ENCODE results near the gene CENPX.
A peak's percentile ranks its signal among the peaks of the same experiment; 100 is the strongest.

CENPX gene

GRCh38 chr17:81992306-81993102 is 30.2 kb downstream of the CENPX start:
- peak overlapping the region; percentile 10; the same call in 1 of the 2 replicates for H3K27ac ChIP-seq
- peak; percentile 11 for DNase-seq
- peaks cover 62% of the 10 kb centered on the region for H3K36me3 ChIP-seq
- H3K9me3 ChIP-seq (ENCODE audit: severe bottlenecking), result no peaks in the 10 kb centered on the region
- no peaks in the 10 kb centered on the region for H3K27me3 ChIP-seq (ENCODE audit: insufficient read depth, low read depth, severe bottlenecking)
- no peak overlapping the region for H3K4me3 ChIP-seq (ENCODE audit: low read depth, low read length)
- TF ChIP-seq CTCF (IDR thresholded peaks at IDR 0.05; ENCODE audit: low read depth, low read length), result no peak

DNA sequence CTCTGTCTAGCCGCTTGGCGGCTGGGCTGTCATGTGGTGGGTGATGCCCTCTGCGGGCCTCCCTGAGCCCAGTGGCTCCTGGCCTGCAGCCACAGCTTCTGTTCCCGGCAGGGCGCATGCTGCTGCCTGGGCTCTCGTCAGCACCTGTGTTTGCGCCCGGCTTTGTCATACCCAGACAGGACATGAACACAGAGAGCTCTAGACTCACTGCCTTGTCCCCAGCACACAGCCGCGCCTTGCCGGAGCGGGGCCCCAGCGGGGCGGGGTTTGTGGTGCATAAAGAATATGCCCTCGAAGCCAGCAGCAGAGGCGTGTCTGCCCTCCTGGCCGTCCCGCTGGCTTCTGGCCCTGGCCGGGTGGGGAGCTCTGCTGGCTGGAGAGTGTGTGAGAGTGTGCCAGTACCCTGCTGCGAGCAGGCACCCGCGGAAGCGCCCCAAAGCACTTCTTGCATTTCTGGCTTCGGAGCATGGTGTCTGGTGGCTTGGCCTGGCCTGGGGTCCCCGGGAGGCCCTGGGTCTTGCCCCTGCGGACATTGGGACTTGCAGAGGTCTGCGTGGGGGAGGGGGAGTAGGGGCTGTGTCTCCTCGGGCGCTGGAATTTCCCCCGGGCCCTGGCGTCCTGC is 30.9 kb downstream of the CENPX start:
- no peaks in the 10 kb centered on the region for H3K9me3 ChIP-seq (ENCODE audit: severe bottlenecking)
- no peak overlapping the region for H3K27ac ChIP-seq
- peaks cover 63% of the 10 kb centered on the region for H3K36me3 ChIP-seq
- H3K27me3 ChIP-seq (ENCODE audit: insufficient read depth, low read depth, severe bottlenecking), result no peaks in the 10 kb centered on the region
- H3K4me3 ChIP-seq (ENCODE audit: low read depth, low read length), result no peak overlapping the region
- no peak for TF ChIP-seq CTCF (IDR thresholded peaks at IDR 0.05; ENCODE audit: low read depth, low read length)
- DNase-seq, result peak; percentile 10

GRCh38 chr17:81990836-81991683 is 31.6 kb downstream of the CENPX start:
- Histone ChIP-seq H3K4me3 (ENCODE audit: low read depth, low read length) (no peak overlapping the region), H3K27ac (no peak overlapping the region), H3K27me3 (ENCODE audit: insufficient read depth, low read depth, severe bottlenecking) (no peaks in the 10 kb centered on the region), H3K36me3 (peaks cover 64% of the 10 kb centered on the region), H3K9me3 (ENCODE audit: severe bottlenecking) (no peaks in the 10 kb centered on the region)
- TF ChIP-seq CTCF (IDR thresholded peaks at IDR 0.05; ENCODE audit: low read depth, low read length), result no peak
- peak; percentile 5 for DNase-seq

GRCh38 chr17:81987161-81987770 is 35.4 kb downstream of the CENPX start:
- Histone ChIP-seq H3K36me3 (peaks cover 67% of the 10 kb centered on the region), H3K4me3 (ENCODE audit: low read depth, low read length) (no peak overlapping the region), H3K27me3 (ENCODE audit: insufficient read depth, low read depth, severe bottlenecking) (no peaks in the 10 kb centered on the region), H3K27ac (no peak overlapping the region), H3K9me3 (ENCODE audit: severe bottlenecking) (no peaks in the 10 kb centered on the region)
- peak; percentile 10 for DNase-seq
- no peak for TF ChIP-seq CTCF (IDR thresholded peaks at IDR 0.05; ENCODE audit: low read depth, low read length)

DNA sequence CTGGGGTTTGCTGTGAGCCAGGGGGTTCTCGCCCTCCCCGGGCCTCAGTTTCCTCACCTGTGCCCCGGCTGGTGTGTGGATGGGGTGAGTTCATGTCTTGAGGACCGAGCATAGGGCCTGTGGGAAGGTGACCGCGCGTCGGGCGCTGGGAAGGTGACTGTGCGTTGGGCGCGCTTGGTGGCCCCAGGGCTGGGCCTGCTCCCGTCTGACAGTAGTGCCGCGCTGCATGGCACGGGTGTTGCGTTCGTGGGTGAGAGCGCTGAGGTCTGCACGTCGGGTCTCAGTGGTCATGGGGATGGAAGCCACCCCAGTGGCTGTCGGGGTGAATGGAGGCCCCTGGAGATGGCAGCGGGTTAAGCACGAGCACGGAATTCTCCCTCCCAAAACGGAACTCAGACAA is 36.1 kb downstream of the CENPX start:
- Histone ChIP-seq H3K36me3 (peaks cover 72% of the 10 kb centered on the region), H3K4me3 (ENCODE audit: low read depth, low read length) (no peak overlapping the region), H3K27me3 (ENCODE audit: insufficient read depth, low read depth, severe bottlenecking) (no peaks in the 10 kb centered on the region), H3K9me3 (ENCODE audit: severe bottlenecking) (no peaks in the 10 kb centered on the region), H3K27ac (no peak overlapping the region)
- peak; percentile 6 for DNase-seq
- TF ChIP-seq CTCF (IDR thresholded peaks at IDR 0.05; ENCODE audit: low read depth, low read length), result no peak

Data from WERI-Rb-1 (cell line).